Upper lobe of right lung (tissue), 1 donor: Measurements from ENCODE around the gene NDUFS7. TPM values are rescaled to one million over a fixed set of nuclear protein-coding genes. Genes with fewer than 3 reads are reported as not detected.
"Not testable (repeated sequence)": the region's sequence is repeated elsewhere in the genome, so short reads cannot be mapped to it uniquely, and the experiment has no call there.

Experiments
- ATAC-seq: fragments of 200-7000 bp; cut with Tn5 transposase; one replicate; pipeline ENCODE4 v1.9.1; 2020; ENCODE audit warnings: mild to moderate bottlenecking, moderate library complexity
- DNase-seq: peaks from one replicate; pipeline ENCODE4 v3.0.0-alpha.2; 2020
- H3K27ac ChIP-seq: fragments of 200-600 bp; one replicate; pipeline ENCODE4 v1.8.0; 2022
- H3K27me3 ChIP-seq: fragments of 200-600 bp; one replicate; pipeline ENCODE4 v1.8.0; 2022; ENCODE audit warnings: mild to moderate bottlenecking
- H3K36me3 ChIP-seq: fragments of 200-600 bp; one replicate; pipeline ENCODE4 v1.8.0; 2022
- H3K4me1 ChIP-seq: fragments of 200-600 bp; one replicate; pipeline ENCODE4 v1.8.0; 2022
- H3K4me3 ChIP-seq: fragments of 200-600 bp; one replicate; pipeline ENCODE4 v1.8.0; 2022; ENCODE audit warnings: mild to moderate bottlenecking
- H3K9me3 ChIP-seq: fragments of 200-600 bp; one replicate; pipeline ENCODE4 v1.8.0; 2022
- intact Hi-C: fragments of 100-400 bp; cut with DNase I; formaldehyde crosslinking; loops from one replicate; pipeline ENCODE4 v1.11.0; 2022
- total RNA-seq: library from RNA; stranded (reverse); fragmentation: NEBNext Ultra II Directional; extraction: Animal tissue kit (Norgen Biotek cat#: 25700); gene quantifications from one replicate; pipeline ENCODE4 v1.2.1, GENCODE V29; 2021
- TF ChIP-seq, protein P1 (sequence below): fragments of 200-600 bp; IDR thresholded peaks from one replicate; pipeline ENCODE4 v1.8.0; 2022; ENCODE audit warnings: antibody characterized with exemption
- donor health status: DM: no; HTN: yes; CAD: no; lungs with severe emphysema.

Gene NDUFS7
- total RNA-seq, 1 donor from 2014 or later = 78.2 TPM

DNA sequence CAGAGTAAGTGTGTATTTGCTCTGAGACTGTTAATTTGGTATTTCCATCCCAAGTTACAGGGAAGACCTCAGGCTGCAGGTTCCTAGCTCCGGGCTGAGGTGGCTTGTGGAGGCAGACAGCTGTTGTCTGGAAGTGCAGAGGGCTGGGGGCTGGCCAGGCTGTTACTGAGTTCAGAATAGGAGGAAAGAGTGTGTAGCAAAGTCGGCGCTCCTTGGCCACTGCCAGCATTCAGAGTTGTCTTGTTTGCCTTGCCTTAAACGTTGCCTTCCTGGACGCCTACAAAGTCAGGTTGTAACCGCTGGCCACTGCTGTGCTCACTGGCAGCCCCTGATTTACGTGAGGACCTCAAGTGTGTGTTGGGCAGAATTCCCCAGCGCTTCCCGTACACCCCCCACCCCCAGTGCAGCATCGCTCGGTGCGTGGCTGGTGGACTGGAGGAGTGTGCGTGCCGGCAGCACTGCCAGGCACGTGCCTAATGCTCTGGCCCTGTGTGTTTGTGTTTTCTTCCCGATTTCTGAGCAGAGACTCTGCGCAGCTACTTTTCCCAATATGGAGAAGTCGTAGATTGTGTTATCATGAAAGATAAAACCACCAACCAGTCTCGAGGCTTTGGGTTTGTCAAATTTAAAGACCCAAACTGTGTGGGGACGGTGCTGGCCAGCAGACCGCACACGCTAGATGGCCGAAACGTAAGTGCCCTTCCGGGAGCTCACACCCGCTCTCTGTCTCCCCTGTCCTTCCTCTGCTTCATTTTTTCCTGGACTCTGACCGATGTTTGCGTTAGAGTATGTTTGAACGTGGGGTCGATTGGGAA lies 34.2 kb downstream of the NDUFS7 start:
- TF ChIP-seq, protein P1, sequence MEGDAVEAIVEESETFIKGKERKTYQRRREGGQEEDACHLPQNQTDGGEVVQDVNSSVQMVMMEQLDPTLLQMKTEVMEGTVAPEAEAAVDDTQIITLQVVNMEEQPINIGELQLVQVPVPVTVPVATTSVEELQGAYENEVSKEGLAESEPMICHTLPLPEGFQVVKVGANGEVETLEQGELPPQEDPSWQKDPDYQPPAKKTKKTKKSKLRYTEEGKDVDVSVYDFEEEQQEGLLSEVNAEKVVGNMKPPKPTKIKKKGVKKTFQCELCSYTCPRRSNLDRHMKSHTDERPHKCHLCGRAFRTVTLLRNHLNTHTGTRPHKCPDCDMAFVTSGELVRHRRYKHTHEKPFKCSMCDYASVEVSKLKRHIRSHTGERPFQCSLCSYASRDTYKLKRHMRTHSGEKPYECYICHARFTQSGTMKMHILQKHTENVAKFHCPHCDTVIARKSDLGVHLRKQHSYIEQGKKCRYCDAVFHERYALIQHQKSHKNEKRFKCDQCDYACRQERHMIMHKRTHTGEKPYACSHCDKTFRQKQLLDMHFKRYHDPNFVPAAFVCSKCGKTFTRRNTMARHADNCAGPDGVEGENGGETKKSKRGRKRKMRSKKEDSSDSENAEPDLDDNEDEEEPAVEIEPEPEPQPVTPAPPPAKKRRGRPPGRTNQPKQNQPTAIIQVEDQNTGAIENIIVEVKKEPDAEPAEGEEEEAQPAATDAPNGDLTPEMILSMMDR = no peak
- intact Hi-C loops = no loop called here
- H3K27ac ChIP-seq = peak overlapping the region; percentile 11
- H3K36me3 ChIP-seq = peaks cover 51% of the 10 kb centered on the region
- no peaks in the 10 kb centered on the region for H3K9me3 ChIP-seq
- DNase-seq (no peak), ATAC-seq (no peak)
- H3K4me3 ChIP-seq = no peak overlapping the region
- no peaks in the 10 kb centered on the region for H3K27me3 ChIP-seq
- peaks cover 49% of the 10 kb centered on the region for H3K4me1 ChIP-seq

DNA sequence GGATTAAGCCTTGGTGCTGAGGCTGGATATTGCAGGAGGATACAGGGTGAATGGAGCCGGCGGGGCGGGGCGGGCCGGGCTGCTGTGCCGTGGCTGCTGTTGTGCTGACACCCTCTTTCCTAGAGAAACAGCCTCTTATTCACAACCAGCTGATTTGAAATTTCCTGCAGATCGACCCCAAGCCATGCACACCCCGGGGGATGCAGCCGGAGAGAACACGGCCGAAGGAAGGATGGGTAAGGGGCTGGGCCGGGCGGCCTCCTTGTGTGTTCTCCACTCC lies 34.7 kb downstream of the NDUFS7 start:
- Histone ChIP-seq H3K4me3 (no peak overlapping the region), H3K4me1 (peaks cover 44% of the 10 kb centered on the region), H3K36me3 (peaks cover 53% of the 10 kb centered on the region), H3K27ac (no peak overlapping the region), H3K9me3 (no peaks in the 10 kb centered on the region), H3K27me3 (no peaks in the 10 kb centered on the region)
- DNase-seq (no peak), ATAC-seq (no peak)
- TF ChIP-seq, protein P1 = no peak
- intact Hi-C loops = no loop called here

DNA sequence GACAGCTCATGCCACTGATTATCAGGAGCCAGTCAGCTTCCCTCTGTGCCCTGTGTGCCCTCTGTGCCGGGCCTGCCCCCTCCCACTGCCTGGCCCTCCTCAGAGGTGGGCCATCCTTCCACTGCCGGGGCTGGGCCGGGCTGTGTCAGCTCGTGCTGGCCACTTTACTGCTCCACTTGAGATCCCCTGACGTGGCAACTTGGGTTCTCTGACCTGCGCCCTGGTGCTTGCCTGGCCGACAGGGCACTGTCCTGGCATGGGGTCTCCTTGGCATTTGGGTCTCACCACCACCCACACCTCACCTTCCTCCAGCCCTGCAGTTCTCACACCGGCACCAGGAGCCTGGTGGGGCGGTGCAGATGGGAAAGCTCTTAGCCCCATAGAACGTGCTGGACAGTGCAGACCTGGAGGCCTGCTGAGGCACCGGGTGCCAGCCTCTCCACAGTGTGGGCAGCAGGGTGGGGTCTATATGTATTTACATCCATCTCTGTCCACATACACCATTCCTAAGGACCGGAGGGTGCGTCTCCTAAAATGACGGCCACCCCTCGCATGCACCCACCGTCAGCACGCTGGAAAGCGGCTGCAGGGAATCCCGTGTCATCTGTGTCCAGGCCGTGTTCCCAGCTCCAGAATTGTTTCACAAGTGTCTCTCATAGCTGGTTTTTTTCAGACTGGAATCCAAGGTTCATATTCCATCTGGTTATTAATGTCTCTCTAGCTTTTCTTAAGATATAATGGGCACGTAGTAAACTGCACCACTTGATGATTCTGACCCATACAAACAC lies 35.4 kb downstream of the NDUFS7 start:
- DNase-seq (no peak), ATAC-seq (no peak)
- no peaks in the 10 kb centered on the region for H3K27me3 ChIP-seq
- TF ChIP-seq, protein P1 = no peak
- H3K4me1 ChIP-seq = peaks cover 39% of the 10 kb centered on the region
- no peak overlapping the region for H3K27ac ChIP-seq
- H3K4me3 ChIP-seq = no peak overlapping the region
- no peaks in the 10 kb centered on the region for H3K9me3 ChIP-seq
- peaks cover 59% of the 10 kb centered on the region for H3K36me3 ChIP-seq
- intact Hi-C loops = no loop called here

DNA sequence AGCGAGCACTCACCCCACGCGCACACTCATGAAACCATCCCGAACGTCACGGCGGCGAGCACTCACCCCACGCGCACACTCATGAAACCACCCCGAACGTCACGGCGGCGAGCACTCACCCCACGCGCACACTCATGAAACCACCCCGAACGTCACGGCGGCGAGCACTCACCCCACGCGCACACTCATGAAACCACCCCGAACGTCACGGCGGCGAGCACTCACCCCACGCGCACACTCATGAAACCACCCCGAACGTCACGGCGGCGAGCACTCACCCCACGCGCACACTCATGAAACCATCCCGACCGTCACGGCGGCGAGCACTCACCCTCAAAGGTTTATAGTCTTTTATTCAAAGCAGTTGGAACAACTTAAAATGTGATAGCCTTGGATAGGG lies 36.4 kb downstream of the NDUFS7 start:
- intact Hi-C loops, ATAC-seq, H3K27me3 ChIP-seq, DNase-seq, H3K4me3 ChIP-seq, H3K9me3 ChIP-seq, H3K27ac ChIP-seq: not testable (repeated sequence)
- H3K36me3 ChIP-seq = peaks cover 67% of the 10 kb centered on the region
- peaks cover 29% of the 10 kb centered on the region for H3K4me1 ChIP-seq

DNA sequence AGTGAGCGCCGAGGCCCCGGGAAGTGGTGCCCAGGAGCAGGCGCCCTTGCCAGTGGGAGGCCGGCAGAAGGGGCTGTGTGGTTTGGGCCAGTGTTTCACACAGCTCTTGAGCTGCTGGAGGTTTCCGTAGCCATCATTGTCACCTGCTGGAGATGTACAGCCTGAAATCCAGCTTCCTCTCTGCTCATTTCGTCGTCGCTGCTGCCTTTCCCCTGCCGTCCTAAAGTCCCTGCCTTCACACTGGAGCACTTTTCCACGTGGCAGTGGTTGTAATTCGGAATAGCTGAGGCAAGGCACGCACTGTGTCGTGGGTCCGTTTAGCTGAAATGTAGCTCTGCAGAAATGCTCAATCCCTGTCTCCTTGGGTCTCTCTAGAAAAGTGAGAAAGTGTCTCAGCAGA lies 36.9 kb downstream of the NDUFS7 start:
- intact Hi-C loops = no loop called here
- TF ChIP-seq, protein P1 = no peak
- ATAC-seq = no peak
- H3K27ac ChIP-seq = no peak overlapping the region
- no peaks in the 10 kb centered on the region for H3K9me3 ChIP-seq
- no peak for DNase-seq
- peaks cover 72% of the 10 kb centered on the region for H3K36me3 ChIP-seq
- H3K27me3 ChIP-seq = no peaks in the 10 kb centered on the region
- peaks cover 27% of the 10 kb centered on the region for H3K4me1 ChIP-seq
- no peak overlapping the region for H3K4me3 ChIP-seq

DNA sequence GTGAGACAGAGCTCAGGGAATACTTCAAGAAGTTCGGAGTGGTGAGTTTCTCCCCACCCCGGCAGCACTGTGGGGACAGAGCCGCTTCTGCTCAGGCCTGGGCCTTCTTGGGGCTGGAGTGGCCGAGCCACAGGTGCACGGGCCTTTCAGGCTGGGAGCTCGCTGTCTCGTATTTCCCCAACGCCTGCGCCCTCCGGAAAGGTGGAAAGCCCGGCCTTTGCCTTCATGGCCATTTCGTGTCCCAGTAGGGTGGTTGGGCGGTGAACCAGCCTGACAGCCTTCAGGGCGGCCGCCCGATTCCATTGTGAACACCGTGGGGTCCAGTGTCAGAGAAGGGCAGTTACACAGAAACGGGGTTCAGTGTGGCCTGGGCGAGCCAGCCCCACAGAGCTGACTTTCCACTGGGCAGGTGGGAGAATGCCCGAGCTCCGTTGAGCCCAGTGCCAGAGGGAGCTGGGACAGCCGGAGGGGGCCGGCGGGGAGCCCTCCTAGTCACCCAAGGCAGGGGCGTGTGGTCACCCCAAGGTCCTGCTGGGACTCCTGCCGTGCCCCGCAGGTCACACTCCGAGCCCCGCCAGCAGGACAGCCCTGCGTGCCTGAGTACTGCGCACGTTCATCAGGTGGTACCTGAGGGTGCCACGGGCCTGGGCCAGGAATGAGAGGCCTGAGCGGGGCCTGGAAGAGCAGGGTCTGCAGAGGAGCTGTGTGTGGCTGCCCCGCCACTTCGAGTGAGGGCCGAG lies 37.7 kb downstream of the NDUFS7 start:
- peaks cover 80% of the 10 kb centered on the region for H3K36me3 ChIP-seq

More for the DNA sequence above, 37.7 kb downstream of the NDUFS7 start:
- no peak overlapping the region for H3K27ac ChIP-seq
- DNase-seq = no peak
- H3K4me1 ChIP-seq = peaks cover 19% of the 10 kb centered on the region
- TF ChIP-seq, protein P1 = no peak
- no peak overlapping the region for H3K4me3 ChIP-seq
- no peaks in the 10 kb centered on the region for H3K9me3 ChIP-seq
- intact Hi-C loops = no loop called here
- ATAC-seq = no peak
- no peaks in the 10 kb centered on the region for H3K27me3 ChIP-seq
